HepG2 (cell line): ENCODE data around the gene CCDC116. TPM values are rescaled to one million over a fixed set of nuclear protein-coding genes. Genes with fewer than 3 reads are reported as not detected.

Source experiments
- ATAC-seq: fragments of 200-7000 bp; cut with Tn5 transposase; 3 replicates; pipeline ENCODE4 v1.9.1; 2020; ENCODE audit warnings: mild to moderate bottlenecking, moderate library complexity
- BruUV-seq: library from RNA; stranded (reverse); fragments of 400-500 nt; replicated peaks from 2 replicates; lab custom pipeline; 2021; lab: Mats Ljungman, UMichigan
- CTCF ChIA-PET: fragments of 300-600 bp; formaldehyde crosslinking; extraction: SDS; loops from one replicate; lab custom pipeline; 2021; ENCODE audit warnings: low total read pairs, inconsistent platforms, low intra/inter-chr PET ratio; lab: Yijun Ruan, JAX
- POLR2A ChIA-PET: fragments of 350-600 bp; sonication (Branson Sonifier 250); formaldehyde crosslinking; loops from one replicate; lab custom pipeline; 2020; ENCODE audit warnings: antibody characterized with exemption, inconsistent platforms; lab: Yijun Ruan, JAX
- DNase-seq: peaks from one replicate; pipeline ENCODE4 v3.0.0-alpha.2; 2015; ENCODE audit warnings: low spot score
- FAIRE-seq: peaks from 3 replicates; lab custom pipeline; 2011; peaks lifted over from hg19 to GRCh38; lab: Jason Lieb, UNC
- H2AFZ ChIP-seq: one replicate; pipeline ENCODE4 v1.6.1; 2011; ENCODE audit warnings: low read length, inconsistent platforms
- H3K27ac ChIP-seq: fragments of 300-600 bp; 3 replicates; pipeline ENCODE4 v1.8.0; 2011; ENCODE audit warnings: mixed run types, mild to moderate bottlenecking, mixed read lengths, low read length, inconsistent platforms; ENCODE audit not compliant: insufficient read depth; ENCODE audit errors: extremely low read length
- H3K27me3 ChIP-seq, 2 experiments: fragments of 200-600 bp in 1 of 2; 2 replicates in 1 of 2; 3 replicates in 1 of 2; pipeline versions ENCODE4 v1.6.0 to v1.8.0; 2011; ENCODE audit warnings: low read length in 2 of 2, mild to moderate bottlenecking in 2 of 2, moderate library complexity in 2 of 2, inconsistent platforms in 1 of 2; ENCODE audit not compliant: insufficient read depth in 2 of 2, control insufficient read depth in 1 of 2
- H3K36me3 ChIP-seq, 2 experiments: fragments of 200-600 bp in 1 of 2; replicated peaks in 1 of 2; 2 replicates in 1 of 2; 3 replicates in 1 of 2; pipeline versions ENCODE4 v1.5.1 to v1.8.0; 2011; ENCODE audit warnings: low read length in 2 of 2, inconsistent platforms in 1 of 2; ENCODE audit not compliant: insufficient read depth in 2 of 2, control insufficient read depth in 1 of 2
- H3K4me1 ChIP-seq: 2 replicates; pipeline ENCODE4 v1.5.1; 2012; ENCODE audit warnings: low read length, inconsistent platforms; ENCODE audit not compliant: insufficient read depth
- H3K4me2 ChIP-seq: 2 replicates; pipeline ENCODE4 v1.6.0; 2011; ENCODE audit warnings: low read depth, low read length, inconsistent platforms
- H3K4me3 ChIP-seq, 3 experiments: fragments of 200-600 bp in 1 of 3; sonication (generic), shearing (Covaris generic) in 1 of 3; replicated peaks in 1 of 3; 2 replicates each; pipeline ENCODE4 v1.5.1; 2011 to 2016; ENCODE audit warnings: low read length in 3 of 3, inconsistent platforms in 2 of 3, low read depth in 2 of 3, mild to moderate bottlenecking in 2 of 3, control low read depth in 1 of 3, mixed read lengths in 1 of 3; ENCODE audit not compliant: insufficient read depth in 1 of 3
- H3K79me2 ChIP-seq: one replicate; pipeline ENCODE4 v1.6.1; 2011; ENCODE audit warnings: low read length, inconsistent platforms; ENCODE audit not compliant: insufficient read depth
- H3K9ac ChIP-seq: 2 replicates; pipeline ENCODE4 v1.6.0; 2011; ENCODE audit warnings: mild to moderate bottlenecking, low read depth, low read length, inconsistent platforms; ENCODE audit not compliant: insufficient read depth
- H3K9me3 ChIP-seq: 2 replicates; pipeline ENCODE4 v1.5.1; 2012; ENCODE audit warnings: mild to moderate bottlenecking, low read length
- H4K20me1 ChIP-seq: 2 replicates; pipeline ENCODE4 v1.6.0; 2011; ENCODE audit warnings: inconsistent platforms, mild to moderate bottlenecking, low read length, moderate library complexity; ENCODE audit not compliant: insufficient read depth
- ARNTL ChIP-seq: sonication (generic); formaldehyde crosslinking; IDR thresholded peaks from 2 replicates; pipeline ENCODE4 v1.4.0; 2020; ENCODE audit warnings: mild to moderate bottlenecking, missing genetic modification reagents
- DNMT1 ChIP-seq: sonication (generic); formaldehyde crosslinking; IDR thresholded peaks from 2 replicates; pipeline ENCODE4 v1.5.1; 2020; ENCODE audit warnings: mild to moderate bottlenecking, missing genetic modification reagents
- FOXM1 ChIP-seq: sonication (generic); formaldehyde crosslinking; IDR thresholded peaks from 2 replicates; pipeline ENCODE4 v1.5.0; 2020; ENCODE audit warnings: missing genetic modification reagents
- MXD4 ChIP-seq: IDR thresholded peaks from 2 replicates; pipeline ENCODE4 v1.6.1; 2016; ENCODE audit warnings: mild to moderate bottlenecking, missing biosample characterization, missing genetic modification reagents
- ZNF343 ChIP-seq: sonication (generic); formaldehyde crosslinking; IDR thresholded peaks from 2 replicates; pipeline ENCODE4 v1.4.0; 2020; ENCODE audit warnings: mild to moderate bottlenecking, missing genetic modification reagents
- ZNF558 ChIP-seq: sonication (generic); formaldehyde crosslinking; IDR thresholded peaks from 2 replicates; pipeline ENCODE4 v1.9.0; 2022; ENCODE audit warnings: mild to moderate bottlenecking, missing genetic modification reagents, borderline replicate concordance
- ZNF572 ChIP-seq: sonication (generic); formaldehyde crosslinking; IDR thresholded peaks from 2 replicates; pipeline ENCODE4 v1.5.1; 2020; ENCODE audit warnings: mild to moderate bottlenecking, missing genetic modification reagents
- WGBS: methylation state at CpG from one replicate; pipeline ENCODE4 v1.1.6; 2017; ENCODE audit warnings: low lambda C conversion rate; 5-methylcytosine and 5-hydroxymethylcytosine counted together
- in situ Hi-C: cut with HindIII; loops from 2 replicates; pipeline ENCODE4 v1.10.0; 2017; ENCODE audit warnings: low pct_unique_long_range_greater_than_20kb; ENCODE audit not compliant: extremely low pct_ligation_motif_present
- intact Hi-C: fragments of 100-400 bp; cut with micrococcal nuclease; formaldehyde crosslinking; loops from one replicate; pipeline ENCODE4 v1.10.0; 2022; ENCODE audit not compliant: unreplicated experiment
- polyA plus RNA-seq, 8 experiments: library from polyadenylated mRNA; depleted of rRNA in 3 of 8; stranded (reverse) in 7 of 8; unstranded in 1 of 8; fragments of >200 nt; fragmentation: Illumina TruSeq in 4 of 8; extraction: Trizol in 4 of 8; gene quantifications; 2 replicates each; pipeline versions ENCODE4 v1.2.1 to v1.2.3, GENCODE V29; 2011 to 2016; ENCODE audit warnings: low read depth in 4 of 8, missing spikeins in 1 of 8, mixed read lengths in 1 of 8; ENCODE audit not compliant: insufficient read depth in 1 of 8
- total RNA-seq, 5 experiments: library from RNA; depleted of rRNA; stranded (reverse); fragments of >200 nt; fragmentation: Illumina TruSeq; extraction: Trizol; gene quantifications; 2 replicates each; pipeline ENCODE4 v1.2.3, GENCODE V29; 2016; ENCODE audit warnings: low read depth in 1 of 5
- TF ChIP-seq, protein P1 (sequence below): sonication (generic); formaldehyde crosslinking; IDR thresholded peaks from 2 replicates; pipeline ENCODE4 v1.5.1; 2020; ENCODE audit warnings: missing genetic modification reagents, mild to moderate bottlenecking, borderline replicate concordance
- TF ChIP-seq, protein P2 (sequence below): sonication (generic); formaldehyde crosslinking; conservative IDR thresholded peaks from 2 replicates; pipeline ENCODE4 v1.4.0; 2020; ENCODE audit warnings: missing genetic modification reagents
- TF ChIP-seq, protein P3 (sequence below): IDR thresholded peaks from 2 replicates; pipeline ENCODE4 v1.6.1; 2012; ENCODE audit warnings: inconsistent platforms
- TF ChIP-seq, protein P4 (sequence below): sonication (generic); formaldehyde crosslinking; conservative IDR thresholded peaks from 2 replicates; pipeline ENCODE4 v1.8.0; 2022; ENCODE audit warnings: missing genetic modification reagents
- TF ChIP-seq, protein P5 (sequence below): sonication (generic); formaldehyde crosslinking; IDR thresholded peaks from 2 replicates; pipeline ENCODE4 v1.8.1; 2023; ENCODE audit warnings: mild to moderate bottlenecking, missing genetic modification reagents, borderline replicate concordance
- TF ChIP-seq, protein P6 (sequence below): IDR thresholded peaks from 2 replicates; pipeline ENCODE4 v1.6.1; 2016; ENCODE audit warnings: missing compliant biosample characterization, missing genetic modification reagents, borderline replicate concordance

Gene CCDC116
- total and polyA plus RNA-seq, 2 of the 13 experiments (the other 11 are each of a cell fraction or from before 2014, with no cell fraction given) = 0.15 to 0.33 TPM

DNA sequence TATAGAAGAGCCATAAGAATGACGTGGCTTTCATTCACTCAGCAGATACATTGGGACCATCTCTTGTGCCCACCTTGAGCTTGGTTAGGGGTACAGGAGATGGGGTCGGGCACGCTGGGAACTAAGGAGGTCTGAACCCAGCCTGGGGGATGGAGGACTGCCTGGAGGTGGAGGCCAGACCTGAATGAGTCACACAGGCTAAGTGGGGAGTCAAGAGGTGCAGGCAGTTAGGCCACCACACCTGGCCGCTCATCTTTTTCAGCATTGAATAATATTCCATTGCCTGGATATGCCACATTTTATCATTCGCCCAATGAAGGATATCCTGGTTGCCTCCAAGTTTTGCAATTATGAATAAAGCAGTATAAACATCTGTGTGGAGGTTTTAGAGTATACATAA, 29.4 kb downstream of the CCDC116 start:
- ATAC-seq (no peak), FAIRE-seq (no peak), DNase-seq (no peak)
- ChIA-PET POLR2A (no interaction called here), CTCF (no interaction called here)
- Histone ChIP-seq H3K4me1 (peaks cover 23% of the 10 kb centered on the region), H3K36me3 (no peaks in the 10 kb centered on the region), H2AFZ (no peak overlapping the region), H3K79me2 (peaks cover 4% of the 10 kb centered on the region), H3K4me3 (no peak overlapping the region), H3K4me2 (no peak overlapping the region), H3K9me3 (no peaks in the 10 kb centered on the region), H3K9ac (no peak overlapping the region), H3K27ac (no peak overlapping the region), H4K20me1 (no peaks in the 10 kb centered on the region), H3K27me3 (no peaks in the 10 kb centered on the region)
- intact Hi-C loops = no loop called here
- 88% methylated on average over 3 of the region's 5 CpGs for WGBS
- TF ChIP-seq, protein P1, sequence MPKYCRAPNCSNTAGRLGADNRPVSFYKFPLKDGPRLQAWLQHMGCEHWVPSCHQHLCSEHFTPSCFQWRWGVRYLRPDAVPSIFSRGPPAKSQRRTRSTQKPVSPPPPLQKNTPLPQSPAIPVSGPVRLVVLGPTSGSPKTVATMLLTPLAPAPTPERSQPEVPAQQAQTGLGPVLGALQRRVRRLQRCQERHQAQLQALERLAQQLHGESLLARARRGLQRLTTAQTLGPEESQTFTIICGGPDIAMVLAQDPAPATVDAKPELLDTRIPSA (CRISPR knock-in tag) = no peak
- no peak for TF ChIP-seq FOXM1 (CRISPR knock-in tag)
- TF ChIP-seq, protein P2, sequence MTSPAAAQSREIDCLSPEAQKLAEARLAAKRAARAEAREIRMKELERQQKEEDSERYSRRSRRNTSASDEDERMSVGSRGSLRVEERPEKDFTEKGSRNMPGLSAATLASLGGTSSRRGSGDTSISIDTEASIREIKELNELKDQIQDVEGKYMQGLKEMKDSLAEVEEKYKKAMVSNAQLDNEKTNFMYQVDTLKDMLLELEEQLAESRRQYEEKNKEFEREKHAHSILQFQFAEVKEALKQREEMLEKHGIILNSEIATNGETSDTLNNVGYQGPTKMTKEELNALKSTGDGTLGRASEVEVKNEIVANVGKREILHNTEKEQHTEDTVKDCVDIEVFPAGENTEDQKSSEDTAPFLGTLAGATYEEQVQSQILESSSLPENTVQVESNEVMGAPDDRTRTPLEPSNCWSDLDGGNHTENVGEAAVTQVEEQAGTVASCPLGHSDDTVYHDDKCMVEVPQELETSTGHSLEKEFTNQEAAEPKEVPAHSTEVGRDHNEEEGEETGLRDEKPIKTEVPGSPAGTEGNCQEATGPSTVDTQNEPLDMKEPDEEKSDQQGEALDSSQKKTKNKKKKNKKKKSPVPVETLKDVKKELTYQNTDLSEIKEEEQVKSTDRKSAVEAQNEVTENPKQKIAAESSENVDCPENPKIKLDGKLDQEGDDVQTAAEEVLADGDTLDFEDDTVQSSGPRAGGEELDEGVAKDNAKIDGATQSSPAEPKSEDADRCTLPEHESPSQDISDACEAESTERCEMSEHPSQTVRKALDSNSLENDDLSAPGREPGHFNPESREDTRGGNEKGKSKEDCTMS (CRISPR knock-in tag) = no peak
- TF ChIP-seq, protein P3, sequence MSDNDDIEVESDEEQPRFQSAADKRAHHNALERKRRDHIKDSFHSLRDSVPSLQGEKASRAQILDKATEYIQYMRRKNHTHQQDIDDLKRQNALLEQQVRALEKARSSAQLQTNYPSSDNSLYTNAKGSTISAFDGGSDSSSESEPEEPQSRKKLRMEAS = no peak
- TF ChIP-seq, protein P4, sequence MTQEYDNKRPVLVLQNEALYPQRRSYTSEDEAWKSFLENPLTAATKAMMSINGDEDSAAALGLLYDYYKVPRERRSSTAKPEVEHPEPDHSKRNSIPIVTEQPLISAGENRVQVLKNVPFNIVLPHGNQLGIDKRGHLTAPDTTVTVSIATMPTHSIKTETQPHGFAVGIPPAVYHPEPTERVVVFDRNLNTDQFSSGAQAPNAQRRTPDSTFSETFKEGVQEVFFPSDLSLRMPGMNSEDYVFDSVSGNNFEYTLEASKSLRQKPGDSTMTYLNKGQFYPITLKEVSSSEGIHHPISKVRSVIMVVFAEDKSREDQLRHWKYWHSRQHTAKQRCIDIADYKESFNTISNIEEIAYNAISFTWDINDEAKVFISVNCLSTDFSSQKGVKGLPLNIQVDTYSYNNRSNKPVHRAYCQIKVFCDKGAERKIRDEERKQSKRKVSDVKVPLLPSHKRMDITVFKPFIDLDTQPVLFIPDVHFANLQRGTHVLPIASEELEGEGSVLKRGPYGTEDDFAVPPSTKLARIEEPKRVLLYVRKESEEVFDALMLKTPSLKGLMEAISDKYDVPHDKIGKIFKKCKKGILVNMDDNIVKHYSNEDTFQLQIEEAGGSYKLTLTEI = no peak
- no peak for TF ChIP-seq DNMT1 (CRISPR knock-in tag)
- TF ChIP-seq, protein P5, sequence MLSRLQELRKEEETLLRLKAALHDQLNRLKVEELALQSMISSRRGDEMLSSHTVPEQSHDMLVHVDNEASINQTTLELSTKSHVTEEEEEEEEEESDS (CRISPR knock-in tag) = no peak
- TF ChIP-seq ZNF343 (CRISPR knock-in tag) = no peak
- TF ChIP-seq, protein P6, sequence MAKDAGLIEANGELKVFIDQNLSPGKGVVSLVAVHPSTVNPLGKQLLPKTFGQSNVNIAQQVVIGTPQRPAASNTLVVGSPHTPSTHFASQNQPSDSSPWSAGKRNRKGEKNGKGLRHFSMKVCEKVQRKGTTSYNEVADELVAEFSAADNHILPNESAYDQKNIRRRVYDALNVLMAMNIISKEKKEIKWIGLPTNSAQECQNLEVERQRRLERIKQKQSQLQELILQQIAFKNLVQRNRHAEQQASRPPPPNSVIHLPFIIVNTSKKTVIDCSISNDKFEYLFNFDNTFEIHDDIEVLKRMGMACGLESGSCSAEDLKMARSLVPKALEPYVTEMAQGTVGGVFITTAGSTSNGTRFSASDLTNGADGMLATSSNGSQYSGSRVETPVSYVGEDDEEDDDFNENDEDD = no peak
- no peak for TF ChIP-seq ZNF572
- TF ChIP-seq ZNF558 = no peak
- TF ChIP-seq MXD4 (CRISPR knock-in tag) = no peak
- no peak for TF ChIP-seq ARNTL
- in situ Hi-C loops = loop anchor here (10.0 kb wide), 1 partner anchor 53 kb away; no protein-coding TSS in a partner anchor
- no TSS peak for BruUV-seq
